Upper lobe of left lung (tissue), 6 donors: ENCODE data around the gene TCHP. TPM values are rescaled to one million over a fixed set of nuclear protein-coding genes. Genes with fewer than 3 reads are reported as not detected.
A peak's percentile ranks its signal among the peaks of the same experiment; 100 is the strongest.
"Not testable (repeated sequence)": the region's sequence is repeated elsewhere in the genome, so short reads cannot be mapped to it uniquely, and the experiment has no call there.

ENCODE experiments used
- ATAC-seq, 2 donors: fragments of 200-7000 bp; cut with Tn5 transposase; one replicate each; pipeline ENCODE4 v1.9.1; 2022; ENCODE audit warnings: mild to moderate bottlenecking in 2 of 2, moderate library complexity in 2 of 2; ENCODE audit not compliant: low FRiP score in 2 of 2
- DNase-seq, 2 donors: peaks; one replicate each; pipeline ENCODE4 v3.0.0-alpha.2; 2019 to 2020
- H3K27ac ChIP-seq, 4 donors: fragments of 200-600 bp; sonication (generic); one replicate each; pipeline ENCODE4 v1.5.1; 2016 to 2019
- H3K27me3 ChIP-seq, 4 donors: fragments of 200-600 bp; sonication (generic); one replicate each; pipeline ENCODE4 v1.5.1; 2017 to 2019
- H3K36me3 ChIP-seq, 4 donors: fragments of 200-600 bp; sonication (generic); one replicate each; pipeline ENCODE4 v1.5.1; 2016 to 2019
- H3K4me1 ChIP-seq, 4 donors: fragments of 200-600 bp; sonication (generic); one replicate each; pipeline ENCODE4 v1.5.1; 2018 to 2019
- H3K4me3 ChIP-seq, 4 donors: fragments of 200-600 bp; sonication (generic); one replicate each; pipeline ENCODE4 v1.5.1; 2017 to 2019; ENCODE audit warnings: mild to moderate bottlenecking in 2 of 4, moderate library complexity in 1 of 4
- H3K9me3 ChIP-seq, 4 donors: fragments of 200-600 bp; sonication (generic); one replicate each; pipeline ENCODE4 v1.5.1; 2018 to 2019
- CTCF ChIP-seq, 6 experiments: fragments of 450-650 bp in 4 of 6; fragments of 200-600 bp in 2 of 6; sonication (generic) in 2 of 6; IDR thresholded peaks; one replicate each; pipeline ENCODE4 v1.5.1; 2016 to 2019; ENCODE audit warnings: antibody characterized with exemption in 6 of 6
- EP300 ChIP-seq, 4 donors: sonication (generic); formaldehyde crosslinking; IDR thresholded peaks; one replicate each; pipeline ENCODE4 v1.5.1; 2017; ENCODE audit warnings: antibody characterized with exemption in 4 of 4, control low read depth in 2 of 4
- POLR2A ChIP-seq, 4 donors: fragments of 450-650 bp; IDR thresholded peaks; one replicate each; pipeline ENCODE4 v1.5.1; 2016 to 2017; ENCODE audit warnings: antibody characterized with exemption in 4 of 4, mild to moderate bottlenecking in 2 of 4
- POLR2AphosphoS5 ChIP-seq, 2 donors: sonication (generic); formaldehyde crosslinking; IDR thresholded peaks; one replicate each; pipeline ENCODE4 v1.5.1; 2017; ENCODE audit warnings: antibody characterized with exemption in 2 of 2
- WGBS, 2 donors: methylation state at CpG; one replicate each; pipeline ENCODE4 v1.1.5; 2017 to 2018; 5-methylcytosine and 5-hydroxymethylcytosine counted together
- total RNA-seq, 6 donors: library from RNA; depleted of rRNA in 4 of 6; stranded (reverse); fragments of >200 nt in 4 of 6; gene quantifications; one replicate each; pipeline versions ENCODE4 v1.1.0 to v1.2.1, GENCODE V29; 2016 to 2021
- donor health status: DM: no; HTN: no; CAD: no; lungs with moderate emphysema.
- donor health status: DM: no; HTN: yes; CAD: no; lungs with severe emphysema.

TCHP gene
- total RNA-seq, 6 donors from 2014 or later: 10.5 to 90.1 (median 29.7) TPM

DNA sequence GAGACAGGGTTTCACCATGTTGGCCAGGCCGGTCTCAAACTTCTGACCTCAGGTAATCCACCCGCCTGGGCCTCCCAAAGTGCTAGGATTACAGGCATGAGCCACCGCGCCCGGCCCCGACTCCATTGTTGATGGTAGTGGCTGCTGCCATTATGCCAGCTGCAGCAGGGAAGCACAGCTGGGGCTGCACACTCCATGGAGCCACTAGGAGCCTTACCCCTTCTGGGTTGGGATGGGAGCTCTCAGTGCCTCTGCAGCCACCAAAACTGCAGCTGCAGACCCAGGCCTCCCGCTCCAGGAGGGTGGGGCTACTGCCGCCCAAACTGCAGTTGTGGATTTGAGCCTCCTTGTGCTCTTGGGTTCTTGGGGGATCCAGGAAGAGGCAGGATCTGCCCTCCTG, 25.9 kb downstream of the TCHP start:
- ATAC-seq (no peak), DNase-seq (no peak)
- H3K4me1 ChIP-seq: peaks cover 6 to 17% (median 13%) of the 10 kb centered on the region in 4 donors
- no peak overlapping the region for H3K27ac ChIP-seq
- H3K9me3 ChIP-seq: no peaks in the 10 kb centered on the region
- no peak for TF ChIP-seq POLR2AphosphoS5 (IDR thresholded peaks at IDR 0.05)
- no peak for TF ChIP-seq EP300 (IDR thresholded peaks at IDR 0.05)
- TF ChIP-seq CTCF (IDR thresholded peaks at IDR 0.05): no peak
- no peak for TF ChIP-seq POLR2A (IDR thresholded peaks at IDR 0.05)
- WGBS, 2 donors: 92 to 96% methylated on average over 2 to 3 of the region's 8 CpGs
- H3K36me3 ChIP-seq: peaks cover 0 to 57% (median 27%) of the 10 kb centered on the region in 4 donors
- no peaks in the 10 kb centered on the region for H3K27me3 ChIP-seq
- no peak overlapping the region for H3K4me3 ChIP-seq

- Histone ChIP-seq H3K27ac (no peak overlapping the region), H3K9me3 (no peaks in the 10 kb centered on the region), H3K4me3 (no peak overlapping the region), H3K4me1 (peaks cover 6 to 17% (median 13%) of the 10 kb centered on the region in 4 donors), H3K27me3 (no peaks in the 10 kb centered on the region), H3K36me3 (peaks cover 0 to 57% (median 32%) of the 10 kb centered on the region in 4 donors)
- DNase-seq: no peak
- no peak for ATAC-seq
- 83 to 89% methylated on average over 3 to 8 of the region's 11 CpGs for WGBS, 2 donors
- TF ChIP-seq CTCF (IDR thresholded peaks at IDR 0.05) (no peak), POLR2A (IDR thresholded peaks at IDR 0.05) (no peak)
These were observed 26.6 kb downstream of the TCHP start for GRCh38 chr12:109926488-109927210.

DNA sequence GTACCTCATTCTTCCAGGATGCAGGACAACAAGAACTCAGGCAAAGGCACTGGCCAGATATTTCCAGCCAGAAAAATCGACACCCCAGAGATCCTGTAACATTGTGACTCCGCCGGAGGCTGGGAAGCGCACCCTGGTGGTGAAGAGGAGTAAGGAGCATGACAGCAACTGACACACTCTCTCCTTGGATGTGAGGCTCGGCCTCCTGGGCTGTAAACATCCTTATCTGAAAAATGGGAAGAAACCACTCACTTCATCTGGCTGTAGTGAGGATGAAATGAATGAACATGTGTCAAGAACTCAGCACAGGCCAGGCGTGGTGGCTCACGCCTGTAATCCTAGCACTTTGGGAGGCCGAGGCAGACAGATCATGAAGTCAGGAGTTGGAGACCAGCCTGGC, 27.5 kb downstream of the TCHP start:
- WGBS, 2 donors: 73 to 81% methylated on average over 8 of the region's 8 CpGs
- peak in 1 of 2 donors; percentile 76 for ATAC-seq
- peaks cover 0 to 57% (median 40%) of the 10 kb centered on the region in 4 donors for H3K36me3 ChIP-seq

DNA sequence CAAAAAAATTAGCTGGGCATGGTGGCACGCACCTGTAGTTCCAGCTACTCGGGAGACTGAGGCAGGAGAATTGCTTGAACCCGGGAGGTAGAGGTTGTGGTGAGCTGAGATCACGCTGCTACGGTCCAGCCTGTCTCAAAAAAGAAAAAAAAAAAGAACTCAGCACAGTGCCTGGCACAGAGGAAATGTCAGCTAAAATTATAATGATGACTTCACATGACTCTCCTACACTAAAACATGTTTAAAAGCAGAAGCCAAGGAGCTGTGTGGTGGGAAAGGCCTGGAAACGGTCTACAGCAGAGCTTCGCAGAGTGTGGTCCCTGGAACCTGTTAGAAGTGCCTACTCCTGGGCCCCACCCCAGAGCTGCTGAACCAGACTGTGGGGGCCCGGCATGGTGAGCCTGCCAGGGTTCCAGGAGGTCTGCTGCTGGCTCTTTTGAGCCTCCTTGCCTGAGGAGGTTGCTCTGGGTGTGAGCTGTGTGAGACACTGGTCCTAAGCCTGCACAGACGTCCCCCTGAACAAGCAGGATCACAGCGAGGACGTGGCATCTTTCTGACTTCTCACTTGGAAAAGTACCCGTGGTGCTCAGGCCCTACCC, 28.1 kb downstream of the TCHP start:
- ATAC-seq (no peak), DNase-seq (no peak)
- WGBS, 2 donors: 90 to 93% methylated on average over 9 to 12 of the region's 12 CpGs
- Histone ChIP-seq H3K4me1 (peaks cover 6 to 17% (median 13%) of the 10 kb centered on the region in 4 donors), H3K4me3 (no peak overlapping the region), H3K9me3 (no peaks in the 10 kb centered on the region), H3K27me3 (no peaks in the 10 kb centered on the region), H3K27ac (no peak overlapping the region), H3K36me3 (peaks cover 0 to 63% (median 45%) of the 10 kb centered on the region in 4 donors)
- TF ChIP-seq POLR2A (IDR thresholded peaks at IDR 0.05) (no peak), EP300 (IDR thresholded peaks at IDR 0.05) (no peak), POLR2AphosphoS5 (IDR thresholded peaks at IDR 0.05) (no peak), CTCF (IDR thresholded peaks at IDR 0.05) (no peak)

More for the DNA sequence above, 27.5 kb downstream of the TCHP start:
- TF ChIP-seq CTCF (IDR thresholded peaks at IDR 0.05): peak in 5 of 6 experiments; percentile 35 to 49 (median 36)
- TF ChIP-seq EP300 (IDR thresholded peaks at IDR 0.05): no peak
- no peaks in the 10 kb centered on the region for H3K27me3 ChIP-seq
- H3K27ac ChIP-seq: no peak overlapping the region
- H3K4me3 ChIP-seq: no peak overlapping the region
- peaks cover 6 to 17% (median 13%) of the 10 kb centered on the region in 4 donors for H3K4me1 ChIP-seq
- DNase-seq: no peak
- no peaks in the 10 kb centered on the region for H3K9me3 ChIP-seq

GRCh38 chr12:109929326-109929725, 29.3 kb downstream of the TCHP start:
- DNase-seq: not testable (repeated sequence)
- H3K27ac ChIP-seq: peak overlapping the region in 2 of 4 donors; percentile 36 to 44
- 60 to 73% methylated on average over 14 of the region's 14 CpGs for WGBS, 2 donors

More at GRCh38 chr12:109929326-109929725, 29.3 kb downstream of the TCHP start:
- not testable (repeated sequence) for ATAC-seq, H3K27me3 ChIP-seq, H3K4me3 ChIP-seq, H3K9me3 ChIP-seq
- Histone ChIP-seq H3K4me1 (peaks cover 6 to 17% (median 13%) of the 10 kb centered on the region in 4 donors), H3K36me3 (peaks cover 0 to 75% (median 55%) of the 10 kb centered on the region in 4 donors)
